NCI-H2029 (cell line): Measurements from ENCODE around the gene TRPV3.
"Not testable (repeated sequence)": the region's sequence is repeated elsewhere in the genome, so short reads cannot be mapped to it uniquely, and the experiment has no call there.

Source experiments
- DNase-seq: peaks from one replicate; lab custom pipeline; 2025; lab: John Stamatoyannopoulos, UW

Gene TRPV3

GRCh38 chr17:3573246-3574100, 15.9 kb upstream of the TRPV3 start:
- DNase-seq = no peak

GRCh38 chr17:3572231-3572630, 14.6 kb upstream of the TRPV3 start:
- no peak for DNase-seq

- DNase-seq = no peak
Measured at GRCh38 chr17:3571043-3571900, 13.7 kb upstream of the TRPV3 start.

GRCh38 chr17:3569534-3570137, 12.0 kb upstream of the TRPV3 start:
- no peak for DNase-seq

GRCh38 chr17:3566551-3566950, 8.9 kb upstream of the TRPV3 start:
- no peak for DNase-seq

- DNase-seq = no peak
Measured at GRCh38 chr17:3565143-3565542, 7.5 kb upstream of the TRPV3 start.

GRCh38 chr17:3564241-3564640, 6.6 kb upstream of the TRPV3 start:
- DNase-seq = not testable (repeated sequence)

- no peak for DNase-seq
Measured at GRCh38 chr17:3559270-3559645, 1.6 kb upstream of the TRPV3 start.

- peak; percentile 60 for DNase-seq
Measured at GRCh38 chr17:3558603-3559269, 1.1 kb upstream of the TRPV3 start.

GRCh38 chr17:3556916-3557767, 470 bp downstream of the TRPV3 start:
- no peak for DNase-seq

GRCh38 chr17:3556239-3556915, 1.2 kb downstream of the TRPV3 start:
- DNase-seq = no peak

- no peak for DNase-seq
Measured at GRCh38 chr17:3555189-3555796, 2.3 kb downstream of the TRPV3 start.

- no peak for DNase-seq
Measured at GRCh38 chr17:3554440-3554839, 3.2 kb downstream of the TRPV3 start.

GRCh38 chr17:3553419-3554401, 3.9 kb downstream of the TRPV3 start:
- DNase-seq = no peak

- no peak for DNase-seq
Measured at GRCh38 chr17:3552916-3553315, 4.7 kb downstream of the TRPV3 start.

GRCh38 chr17:3551189-3551588, 6.4 kb downstream of the TRPV3 start:
- DNase-seq = no peak

GRCh38 chr17:3549610-3550162, 7.9 kb downstream of the TRPV3 start:
- no peak for DNase-seq

GRCh38 chr17:3547628-3548027, 10.0 kb downstream of the TRPV3 start:
- DNase-seq = no peak

GRCh38 chr17:3546997-3547396, 10.6 kb downstream of the TRPV3 start:
- no peak for DNase-seq
